ENCODE results near the gene MSANTD2.

The MSANTD2 gene

DNA sequence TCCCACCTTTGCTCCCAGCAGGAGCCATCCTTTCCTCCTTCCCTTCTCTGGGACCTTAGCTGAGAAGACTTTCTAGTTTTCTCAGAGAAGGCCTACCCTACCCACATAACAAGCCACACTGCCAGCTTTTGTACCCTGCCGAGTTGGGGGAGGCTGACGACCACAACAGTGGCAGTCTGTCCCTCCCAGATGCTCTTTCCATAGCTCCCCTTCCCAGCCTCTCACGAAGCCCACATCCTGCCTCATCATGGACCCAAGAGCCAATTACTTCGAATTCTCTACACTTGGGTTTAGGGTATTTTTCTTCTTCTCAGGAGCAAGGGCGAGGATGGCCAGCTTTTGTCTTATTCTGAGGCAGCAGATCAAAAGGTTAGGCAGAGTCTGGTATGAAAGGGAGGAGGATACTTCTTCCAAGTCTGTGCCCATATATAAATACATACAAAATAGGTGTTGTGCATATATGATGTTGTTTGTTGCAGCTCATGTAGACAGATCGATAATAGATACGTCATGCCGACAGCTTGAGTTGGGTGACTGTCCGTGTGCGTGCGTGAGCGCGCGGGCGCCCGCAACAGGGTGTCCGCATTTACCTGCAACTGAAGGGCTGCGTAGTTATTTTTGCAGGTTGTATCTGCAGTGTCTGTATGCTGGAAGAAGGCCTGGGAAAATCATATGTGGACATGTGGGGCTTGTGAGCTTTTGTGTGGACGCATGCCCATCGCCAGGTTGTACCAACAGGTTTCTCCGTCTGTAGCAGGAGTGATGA, 61.3 kb downstream of the MSANTD2 start:
- no peak for DNase-seq

GRCh38 chr11:124737638-124738305, 62.4 kb downstream of the MSANTD2 start:
- DNase-seq = peak in 9 of 58 donors; percentile 11 to 84 (median 45)

- no peak for DNase-seq
These were observed 63.5 kb downstream of the MSANTD2 start for GRCh38 chr11:124736736-124737135.

DNA sequence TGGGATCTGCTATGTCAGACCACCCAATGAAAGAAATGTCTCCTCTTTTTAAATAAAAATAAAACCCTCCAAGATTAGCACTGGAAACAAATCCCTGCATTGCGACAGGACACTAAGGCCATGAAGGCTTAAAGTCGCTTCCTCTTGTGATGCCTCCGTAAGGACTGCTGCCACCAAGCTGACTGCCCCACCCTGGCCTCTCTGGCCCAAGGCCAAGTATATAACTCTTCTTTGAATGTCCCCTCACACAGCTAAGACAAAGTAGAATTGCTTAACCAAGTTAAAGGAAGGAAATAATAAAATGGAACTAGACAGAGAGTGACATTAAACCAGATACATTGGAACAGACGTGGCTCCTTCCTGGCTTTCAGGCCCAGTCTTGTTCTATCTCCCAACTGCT, 68.0 kb downstream of the MSANTD2 start:
- DNase-seq = no peak

DNA sequence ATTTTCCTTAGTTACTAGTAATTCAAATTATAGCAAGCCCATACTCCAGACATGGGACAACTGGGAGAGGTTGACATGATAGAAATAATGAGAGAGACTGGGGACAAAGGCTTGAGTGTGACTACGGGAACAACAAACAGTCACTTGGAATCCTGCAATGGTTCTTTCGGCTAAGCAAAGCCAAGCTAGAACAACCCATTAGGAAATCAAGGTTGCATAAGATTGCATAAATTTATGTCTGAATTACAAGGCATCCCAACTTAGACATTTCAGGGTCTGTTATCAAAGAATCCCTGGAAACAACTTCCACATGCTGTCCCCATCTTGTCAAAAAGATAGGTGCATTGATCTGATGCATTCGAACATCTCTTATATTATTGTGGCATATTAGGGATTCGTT, 70.6 kb downstream of the MSANTD2 start:
- DNase-seq = no peak

DNA sequence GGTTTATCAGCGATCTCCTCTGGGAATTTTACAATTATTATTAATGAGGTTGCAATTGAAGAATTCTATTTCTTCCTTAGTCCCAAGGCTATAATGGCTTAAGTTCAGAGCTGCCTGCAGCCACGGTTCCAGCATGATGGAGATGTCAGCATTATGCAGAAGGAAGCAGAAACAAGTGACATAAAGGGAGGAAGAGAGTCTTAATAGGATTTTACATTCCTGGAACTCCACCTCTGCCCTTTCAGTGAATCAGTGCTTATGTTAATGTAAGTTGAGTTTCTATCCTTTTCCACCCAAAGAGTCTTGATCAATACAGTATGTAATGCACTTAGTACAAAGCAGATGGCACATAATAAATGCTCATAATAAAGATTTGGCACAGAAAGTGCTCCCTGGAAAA, 72.1 kb downstream of the MSANTD2 start:
- no peak for DNase-seq

DNA sequence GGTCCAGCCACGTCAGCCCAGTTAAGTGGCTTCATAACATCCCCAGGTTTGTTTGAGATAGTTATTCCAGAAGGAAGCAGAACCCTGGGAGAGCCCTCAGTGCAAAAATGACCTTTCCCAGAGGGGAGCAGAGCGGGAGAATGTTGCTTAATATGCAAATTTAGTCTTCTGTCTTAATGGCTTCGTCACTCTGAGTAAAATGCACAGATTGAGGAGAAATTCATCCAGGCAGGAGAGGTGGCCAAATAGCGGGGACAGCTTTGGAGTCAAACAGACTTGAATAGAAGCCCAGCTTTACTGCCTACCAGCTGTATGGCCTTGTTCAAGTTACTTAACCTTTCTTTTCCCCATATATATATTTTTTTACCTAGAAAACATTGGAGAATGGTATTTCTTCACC, 72.7 kb downstream of the MSANTD2 start:
- no peak for DNase-seq

DNA sequence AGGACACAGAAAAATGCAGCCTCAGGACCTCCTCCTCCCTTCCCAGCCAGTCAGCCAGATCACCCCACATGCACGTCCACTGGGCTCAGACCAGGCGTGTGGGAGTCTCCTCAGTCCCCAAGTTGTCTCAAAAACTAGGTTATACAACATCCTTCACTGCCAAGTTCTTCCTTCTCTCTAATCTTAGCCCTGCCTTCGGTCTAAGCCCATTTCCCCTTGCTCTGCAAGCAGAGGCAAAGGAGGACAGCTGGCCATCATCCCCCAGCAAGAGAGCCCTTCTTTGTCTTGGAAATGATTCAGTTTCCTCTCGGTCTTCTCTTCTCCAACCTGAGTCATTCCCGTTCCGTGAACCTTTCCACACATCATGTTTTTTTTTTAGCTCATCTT, 74.5 kb downstream of the MSANTD2 start:
- DNase-seq = peak in 3 of 58 donors; percentile 14 to 66 (median 29)

DNA sequence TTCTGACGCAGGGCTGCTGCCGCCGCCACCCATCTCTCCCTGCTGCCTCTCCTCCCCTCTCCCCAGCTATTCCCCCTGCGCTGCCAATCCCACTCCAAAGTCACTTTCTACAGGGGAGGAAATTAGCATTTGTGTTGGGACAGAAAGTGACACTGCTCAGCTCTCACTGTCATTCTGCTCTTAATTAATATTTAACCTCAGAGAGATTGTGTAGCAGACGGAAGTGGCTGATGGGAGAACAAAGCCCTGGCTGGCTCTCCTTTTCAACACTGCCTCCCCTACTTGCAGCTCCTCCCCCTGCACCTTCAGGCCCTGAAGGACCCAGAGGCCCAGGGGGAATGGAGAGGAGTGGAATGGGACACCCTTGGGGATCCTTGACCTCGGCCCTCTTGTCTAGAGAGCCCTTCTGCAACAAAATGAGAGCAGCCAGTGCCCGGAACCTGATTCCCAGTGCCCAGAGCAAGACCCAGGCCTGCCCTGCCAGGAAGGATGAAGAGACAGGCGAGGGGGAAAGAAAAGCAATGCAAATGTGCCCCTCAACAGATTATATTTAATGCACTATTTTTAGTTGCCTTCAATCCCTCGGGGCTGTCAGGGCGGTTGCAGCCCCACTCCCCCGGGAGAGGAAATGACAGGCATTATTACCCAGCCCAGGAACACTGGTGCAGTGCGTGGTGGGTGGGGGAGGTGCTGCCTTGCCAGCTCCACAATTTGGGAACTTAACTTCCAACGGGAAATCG, 75.1 kb downstream of the MSANTD2 start:
- DNase-seq = peak in 1 of 58 donors; percentile 41

DNA sequence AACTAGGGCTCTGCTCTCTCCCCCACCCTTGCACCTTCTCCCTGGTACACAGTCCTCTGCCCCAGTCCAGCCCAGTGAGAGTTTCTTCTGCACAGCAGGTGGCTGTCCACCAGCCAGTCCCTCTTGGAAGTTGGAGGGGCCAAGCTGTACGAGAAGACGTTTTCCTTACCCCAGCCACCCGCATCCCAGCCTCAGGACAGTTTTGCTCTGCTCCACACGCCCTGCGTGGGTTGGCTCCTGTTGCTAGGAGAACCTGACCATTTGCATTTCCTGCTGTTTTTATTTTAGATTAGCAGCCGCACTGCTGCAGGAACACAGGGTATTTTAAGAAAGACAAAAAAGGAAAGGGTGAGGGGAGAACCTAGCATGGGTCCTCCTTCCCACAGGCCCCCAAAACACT, 78.0 kb downstream of the MSANTD2 start:
- DNase-seq = no peak

- no peak for DNase-seq
These were observed 80.7 kb downstream of the MSANTD2 start for GRCh38 chr11:124719534-124719933.

DNA sequence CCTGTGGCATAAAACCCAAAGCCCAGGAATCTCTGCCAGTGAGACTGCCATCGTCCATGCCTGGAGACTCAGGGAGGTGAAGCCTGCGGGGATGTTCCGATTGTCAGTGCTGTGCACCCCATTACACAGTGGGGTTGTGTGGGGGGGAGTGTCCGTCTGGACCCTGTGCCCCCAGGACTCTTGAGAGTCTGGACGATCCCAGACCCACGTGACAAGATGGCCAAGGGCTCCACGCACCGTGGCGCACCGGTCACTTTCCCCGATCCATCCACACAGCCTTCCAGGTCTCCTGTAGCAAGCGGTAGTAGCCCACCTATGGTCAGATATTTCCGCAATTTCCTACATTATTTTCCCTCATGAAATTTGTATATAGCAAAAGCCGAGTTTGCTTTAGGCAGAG, 81.4 kb downstream of the MSANTD2 start:
- no peak for DNase-seq

- DNase-seq = no peak
These were observed 82.2 kb downstream of the MSANTD2 start for GRCh38 chr11:124717786-124718651.

DNA sequence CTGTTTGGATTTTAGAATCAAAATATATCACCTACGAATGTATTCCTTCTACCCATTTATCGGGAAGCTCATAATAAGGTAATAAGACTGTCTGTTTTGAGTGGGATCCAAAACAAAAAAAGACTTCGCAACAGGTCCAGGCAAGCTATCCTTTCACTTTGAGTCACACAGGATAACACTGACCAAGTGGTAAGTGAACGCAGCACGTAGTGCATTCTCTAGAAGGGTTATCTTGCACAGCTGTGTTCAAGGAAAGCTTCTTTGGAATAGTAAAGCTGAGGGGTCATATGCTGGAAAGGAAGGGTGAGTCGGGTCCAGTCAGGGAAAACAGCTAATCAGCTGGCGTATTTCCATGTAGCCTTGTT, 82.8 kb downstream of the MSANTD2 start:
- no peak for DNase-seq

DNA sequence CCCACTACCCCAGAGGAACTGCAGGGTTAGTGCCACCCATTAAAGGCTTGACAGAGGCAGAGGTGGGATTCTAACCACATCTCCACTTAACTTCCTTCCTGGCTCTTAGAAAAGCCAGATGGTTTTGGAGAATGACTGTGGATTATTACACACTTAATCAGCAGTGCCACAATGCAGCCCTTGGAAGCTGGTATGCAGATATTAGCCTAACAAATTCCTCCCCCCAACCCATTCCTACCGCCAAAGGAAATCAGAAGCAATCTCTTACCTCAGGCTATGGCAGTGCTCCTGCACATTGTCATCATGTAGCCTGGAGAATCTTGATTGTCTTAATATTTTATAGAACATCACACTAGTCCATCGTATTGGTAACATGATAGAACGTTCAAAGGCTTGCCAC, 83.6 kb downstream of the MSANTD2 start:
- DNase-seq = no peak
